OCI-LY3 (cell line): ENCODE results near the gene SPACA6.
A peak's percentile ranks its signal among the peaks of the same experiment; 100 is the strongest.

Experiments
- H2AFZ ChIP-seq: fragments of 200-600, 300-600 bp; shearing (Covaris generic); 2 replicates; pipeline ENCODE4 v1.6.0; 2014; ENCODE audit warnings: antibody characterized with exemption, low read depth, low read length
- H3K27ac ChIP-seq: fragments of 200-600, 300-600 bp; sonication (generic); 2 replicates; pipeline ENCODE4 v1.5.1; 2014; ENCODE audit warnings: mild to moderate bottlenecking, low read length, moderate library complexity, mixed read lengths
- H3K27me3 ChIP-seq: fragments of 200-600, 300-600 bp; sonication (generic); 2 replicates; pipeline ENCODE4 v1.6.1; 2014; ENCODE audit warnings: low read depth, low read length, mixed read lengths
- H3K36me3 ChIP-seq: fragments of 200-600, 300-600 bp; sonication (generic); replicated peaks from 2 replicates; pipeline ENCODE3; 2014; ENCODE audit warnings: low read depth, low read length, mixed read lengths
- H3K4me1 ChIP-seq: fragments of 300-600, 200-600 bp; sonication (generic); 2 replicates; pipeline ENCODE4 v1.6.1; 2014; ENCODE audit warnings: low read length, mixed read lengths
- H3K4me2 ChIP-seq: fragments of 200-600, 300-600 bp; sonication (generic); 2 replicates; pipeline ENCODE4 v1.6.1; 2014; ENCODE audit warnings: low read length, mixed read lengths
- H3K4me3 ChIP-seq: fragments of 300-600, 200-600 bp; sonication (generic); 2 replicates; pipeline ENCODE4 v1.5.1; 2014; ENCODE audit warnings: antibody characterized with exemption, mild to moderate bottlenecking, low read length, moderate library complexity
- H3K79me2 ChIP-seq: fragments of 300-600, 200-600 bp; shearing (Covaris generic); 2 replicates; pipeline ENCODE4 v1.6.1; 2014; ENCODE audit warnings: mild to moderate bottlenecking, low read length, mixed read lengths
- H3K9ac ChIP-seq: fragments of 300-600, 200-600 bp; shearing (Covaris generic); 2 replicates; pipeline ENCODE4 v1.6.0; 2014; ENCODE audit warnings: mild to moderate bottlenecking, low read length, moderate library complexity
- H3K9me3 ChIP-seq: fragments of 200-600, 300-600 bp; shearing (Covaris generic); 2 replicates; pipeline ENCODE4 v1.6.1; 2014; ENCODE audit warnings: low read length, mixed read lengths; ENCODE audit not compliant: insufficient read depth
- H4K20me1 ChIP-seq: fragments of 200-600, 300-600 bp; sonication (generic); 2 replicates; pipeline ENCODE4 v1.6.1; 2016; ENCODE audit warnings: low read length, mixed read lengths; ENCODE audit not compliant: insufficient read depth
- CTCF ChIP-seq: fragments of 200-600, 300-600 bp; sonication (generic); IDR thresholded peaks from 2 replicates; pipeline ENCODE4 v1.5.1; 2014; ENCODE audit warnings: antibody characterized with exemption, low read length, low read depth
- EZH2phosphoT487 ChIP-seq: fragments of 200-600 bp; shearing (Covaris generic); IDR thresholded peaks from 2 replicates; pipeline ENCODE4 v1.6.1; 2018; ENCODE audit warnings: antibody characterized with exemption, mixed run types, low read depth

SPACA6 gene

GRCh38 chr19:51651216-51651846 lies 41.8 kb upstream of the SPACA6 start:
- TF ChIP-seq CTCF, result no peak
- no peak for TF ChIP-seq EZH2phosphoT487
- Histone ChIP-seq H2AFZ (no peak overlapping the region), H3K4me1 (peaks cover 50% of the 10 kb centered on the region), H3K4me2 (peak overlapping the region; percentile 55), H3K9me3 (no peaks in the 10 kb centered on the region), H3K4me3 (peak overlapping the region; percentile 25; the same call in 1 of the 2 replicates), H3K27me3 (peaks cover 33% of the 10 kb centered on the region), H3K27ac (peak overlapping the region; percentile 67), H4K20me1 (no peaks in the 10 kb centered on the region), H3K79me2 (no peaks in the 10 kb centered on the region), H3K36me3 (no peaks in the 10 kb centered on the region), H3K9ac (peak overlapping the region; percentile 15; the same call in 1 of the 2 replicates)

GRCh38 chr19:51652266-51652665 lies 40.9 kb upstream of the SPACA6 start:
- H3K4me1 ChIP-seq, result peaks cover 50% of the 10 kb centered on the region
- H3K4me3 ChIP-seq, result no peak overlapping the region
- H3K27ac ChIP-seq, result peak overlapping the region; percentile 67
- no peaks in the 10 kb centered on the region for H3K9me3 ChIP-seq
- no peak for TF ChIP-seq EZH2phosphoT487
- TF ChIP-seq CTCF, result no peak
- peaks cover 2% of the 10 kb centered on the region; the same call in 1 of the 2 replicates for H4K20me1 ChIP-seq
- no peaks in the 10 kb centered on the region for H3K36me3 ChIP-seq
- H3K27me3 ChIP-seq, result peaks cover 31% of the 10 kb centered on the region
- no peak overlapping the region; the same call in 1 of the 2 replicates for H3K9ac ChIP-seq
- peak overlapping the region; percentile 55 for H3K4me2 ChIP-seq
- no peaks in the 10 kb centered on the region for H3K79me2 ChIP-seq
- no peak overlapping the region for H2AFZ ChIP-seq

GRCh38 chr19:51653162-51653561 lies 40.0 kb upstream of the SPACA6 start:
- H3K4me2 ChIP-seq, result no peak overlapping the region
- H3K4me3 ChIP-seq, result no peak overlapping the region
- H3K27ac ChIP-seq, result no peak overlapping the region
- TF ChIP-seq CTCF (no peak), EZH2phosphoT487 (no peak)
- H2AFZ ChIP-seq, result no peak overlapping the region
- H3K4me1 ChIP-seq, result peaks cover 48% of the 10 kb centered on the region
- peaks cover 3% of the 10 kb centered on the region; the same call in 1 of the 2 replicates for H4K20me1 ChIP-seq
- H3K9me3 ChIP-seq, result no peaks in the 10 kb centered on the region
- H3K9ac ChIP-seq, result no peak overlapping the region
- peaks cover 36% of the 10 kb centered on the region for H3K27me3 ChIP-seq
- no peaks in the 10 kb centered on the region for H3K36me3 ChIP-seq
- H3K79me2 ChIP-seq, result no peaks in the 10 kb centered on the region

GRCh38 chr19:51654783-51655182 lies 38.3 kb upstream of the SPACA6 start:
- Histone ChIP-seq H3K27me3 (peaks cover 32% of the 10 kb centered on the region), H3K36me3 (no peaks in the 10 kb centered on the region), H3K4me3 (no peak overlapping the region), H4K20me1 (peaks cover 3% of the 10 kb centered on the region; the same call in 1 of the 2 replicates), H3K4me1 (peaks cover 48% of the 10 kb centered on the region), H3K4me2 (no peak overlapping the region), H3K9me3 (no peaks in the 10 kb centered on the region), H3K27ac (no peak overlapping the region), H2AFZ (no peak overlapping the region), H3K79me2 (no peaks in the 10 kb centered on the region), H3K9ac (no peak overlapping the region)
- TF ChIP-seq EZH2phosphoT487 (no peak), CTCF (no peak)
